HEK293T (cell line): ENCODE measurements around the gene LRRC59.

Experiments
- ARNT ChIP-seq: fragments of 450-650 bp; IDR thresholded peaks from 2 replicates; pipeline ENCODE4 v1.6.1; 2017; ENCODE audit warnings: mild to moderate bottlenecking
- BHLHE40 ChIP-seq: fragments of 450-650 bp; IDR thresholded peaks from 2 replicates; pipeline ENCODE4 v1.6.1; 2016; ENCODE audit warnings: mild to moderate bottlenecking, moderate library complexity, borderline replicate concordance
- FOXA1 ChIP-seq: fragments of 450-650 bp; IDR thresholded peaks from 2 replicates; pipeline ENCODE4 v1.6.1; 2016; ENCODE audit warnings: mild to moderate bottlenecking
- FOXK2 ChIP-seq: fragments of 450-650 bp; IDR thresholded peaks from 2 replicates; pipeline ENCODE4 v1.6.1; 2016; ENCODE audit warnings: mild to moderate bottlenecking
- FOXM1 ChIP-seq: fragments of 450-650 bp; IDR thresholded peaks from 2 replicates; pipeline ENCODE4 v1.6.1; 2017; ENCODE audit warnings: mild to moderate bottlenecking, borderline replicate concordance
- HDGF ChIP-seq: fragments of 450-650 bp; IDR thresholded peaks from 2 replicates; pipeline ENCODE4 v1.6.1; 2017; ENCODE audit warnings: antibody characterized with exemption, borderline replicate concordance
- LEF1 ChIP-seq: fragments of 450-650 bp; IDR thresholded peaks from 2 replicates; pipeline ENCODE4 v1.6.1; 2017; ENCODE audit warnings: mild to moderate bottlenecking, borderline replicate concordance
- PKNOX1 ChIP-seq: fragments of 450-650 bp; IDR thresholded peaks from 2 replicates; pipeline ENCODE4 v1.6.1; 2016
- SP1 ChIP-seq: fragments of 450-650 bp; IDR thresholded peaks from 2 replicates; pipeline ENCODE4 v1.6.1; 2017
- TARDBP ChIP-seq: fragments of 450-650 bp; IDR thresholded peaks from 2 replicates; pipeline ENCODE4 v1.6.1; 2016

GRCh38 chr17:50362661-50363060 lies 34.7 kb downstream of the LRRC59 start:
- no peak for TF ChIP-seq PKNOX1
- no peak for TF ChIP-seq FOXM1
- no peak for TF ChIP-seq SP1
- no peak for TF ChIP-seq ARNT
- no peak for TF ChIP-seq LEF1
- no peak for TF ChIP-seq FOXA1
- no peak for TF ChIP-seq FOXK2
- TF ChIP-seq HDGF: no peak
- TF ChIP-seq TARDBP: no peak
- TF ChIP-seq BHLHE40: no peak
